GM10266 (cell line): ENCODE measurements around the gene EXOSC7.
A peak's percentile ranks its signal among the peaks of the same experiment; 100 is the strongest.

Experiments used
- DNase-seq: peaks from one replicate; pipeline ENCODE4 v3.0.0; 2012; ENCODE audit errors: extremely low spot score
- TF ChIP-seq, protein P1 (sequence below): IDR thresholded peaks from 2 replicates; pipeline ENCODE4 v1.5.1; 2012; ENCODE audit warnings: mild to moderate bottlenecking, low read depth; ENCODE audit not compliant: control insufficient read depth, insufficient read depth; ENCODE audit errors: missing control alignments

EXOSC7 gene

DNA sequence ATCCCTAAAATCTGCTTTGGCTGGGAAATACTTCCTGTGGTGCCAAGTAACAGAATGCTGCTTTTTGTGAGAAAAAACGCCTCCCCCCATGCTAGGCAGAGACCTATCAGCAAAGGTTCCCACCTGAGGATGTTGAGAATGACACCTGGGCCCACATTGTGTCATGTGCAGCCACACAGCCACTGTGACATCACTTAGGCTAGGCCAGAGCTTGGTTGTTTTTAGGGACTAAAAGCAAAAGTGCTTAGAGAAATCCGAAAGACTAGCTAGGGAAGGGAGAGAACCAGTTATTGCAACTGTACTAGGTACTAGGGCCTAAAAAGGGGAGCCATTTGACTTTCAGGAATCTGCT, 6.2 kb upstream of the EXOSC7 start:
- DNase-seq: no peak
- TF ChIP-seq, protein P1, sequence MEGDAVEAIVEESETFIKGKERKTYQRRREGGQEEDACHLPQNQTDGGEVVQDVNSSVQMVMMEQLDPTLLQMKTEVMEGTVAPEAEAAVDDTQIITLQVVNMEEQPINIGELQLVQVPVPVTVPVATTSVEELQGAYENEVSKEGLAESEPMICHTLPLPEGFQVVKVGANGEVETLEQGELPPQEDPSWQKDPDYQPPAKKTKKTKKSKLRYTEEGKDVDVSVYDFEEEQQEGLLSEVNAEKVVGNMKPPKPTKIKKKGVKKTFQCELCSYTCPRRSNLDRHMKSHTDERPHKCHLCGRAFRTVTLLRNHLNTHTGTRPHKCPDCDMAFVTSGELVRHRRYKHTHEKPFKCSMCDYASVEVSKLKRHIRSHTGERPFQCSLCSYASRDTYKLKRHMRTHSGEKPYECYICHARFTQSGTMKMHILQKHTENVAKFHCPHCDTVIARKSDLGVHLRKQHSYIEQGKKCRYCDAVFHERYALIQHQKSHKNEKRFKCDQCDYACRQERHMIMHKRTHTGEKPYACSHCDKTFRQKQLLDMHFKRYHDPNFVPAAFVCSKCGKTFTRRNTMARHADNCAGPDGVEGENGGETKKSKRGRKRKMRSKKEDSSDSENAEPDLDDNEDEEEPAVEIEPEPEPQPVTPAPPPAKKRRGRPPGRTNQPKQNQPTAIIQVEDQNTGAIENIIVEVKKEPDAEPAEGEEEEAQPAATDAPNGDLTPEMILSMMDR: no peak

DNA sequence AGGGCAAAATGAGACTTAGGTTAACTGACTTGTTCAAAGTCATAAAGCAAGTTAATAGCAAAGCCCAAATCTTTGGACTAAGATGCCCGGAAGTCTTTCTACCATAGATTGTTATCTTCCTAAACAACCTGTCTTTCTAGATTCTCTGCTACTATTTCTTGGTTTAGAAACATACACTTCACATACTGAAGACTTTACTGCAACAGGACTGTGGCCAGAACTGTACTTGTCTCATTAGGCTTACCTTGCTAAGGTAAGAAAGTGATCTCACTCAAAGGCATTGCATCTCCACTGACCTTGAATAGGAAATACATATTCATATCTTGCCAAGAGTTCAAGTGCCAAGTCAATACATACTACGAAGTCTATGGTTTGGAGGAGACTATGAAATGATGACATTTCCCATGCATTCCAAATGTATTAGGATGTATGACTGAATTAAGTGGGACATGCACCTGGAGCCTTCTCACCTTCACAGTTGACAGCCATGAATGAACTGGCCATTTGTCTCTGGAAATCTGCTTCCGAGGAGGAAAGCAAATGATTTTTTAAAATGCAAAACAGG, 5.0 kb upstream of the EXOSC7 start:
- TF ChIP-seq, protein P1: no peak

DNA sequence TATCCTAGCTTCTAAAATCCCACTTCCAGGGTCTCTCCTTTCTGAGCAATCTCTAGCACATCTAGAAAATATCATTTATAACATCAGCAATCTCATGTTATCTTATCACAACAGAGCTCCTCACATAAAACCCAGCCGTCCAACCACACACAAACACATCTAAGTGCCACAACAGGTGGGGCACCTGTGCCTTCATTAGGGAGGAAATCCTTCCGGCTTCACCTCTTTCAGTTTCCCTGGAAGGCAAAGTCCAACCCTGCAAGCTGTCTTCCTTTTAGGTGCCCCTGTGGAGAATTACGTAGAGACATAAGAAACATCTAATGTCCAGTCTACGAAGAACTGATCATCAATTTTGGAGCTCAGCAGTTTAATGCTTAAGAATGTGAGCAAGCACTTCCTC, 1.6 kb upstream of the EXOSC7 start:
- TF ChIP-seq, protein P1: no peak
- DNase-seq: no peak

More for the DNA sequence above, 5.0 kb upstream of the EXOSC7 start:
- DNase-seq: no peak

DNA sequence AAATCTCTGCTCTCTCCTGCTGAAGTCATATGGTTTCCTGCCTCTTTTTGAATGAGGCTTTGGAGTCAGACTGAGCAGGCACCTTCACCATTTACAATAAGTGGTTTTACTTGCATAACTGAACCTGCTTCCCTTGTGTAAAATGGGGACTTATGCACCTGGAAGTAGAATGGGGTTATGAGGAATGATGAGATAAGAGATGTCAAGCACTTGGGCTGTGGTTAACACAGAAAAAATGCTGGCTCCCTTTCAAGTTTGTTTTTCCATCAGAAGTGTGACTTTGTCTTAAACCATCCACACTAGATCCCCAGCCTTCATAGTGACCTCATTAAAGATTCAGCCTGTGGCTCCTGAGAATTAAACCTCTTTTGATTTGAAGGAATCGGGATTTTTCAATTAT, 5.2 kb downstream of the EXOSC7 start:
- TF ChIP-seq, protein P1: no peak
- no peak for DNase-seq

DNA sequence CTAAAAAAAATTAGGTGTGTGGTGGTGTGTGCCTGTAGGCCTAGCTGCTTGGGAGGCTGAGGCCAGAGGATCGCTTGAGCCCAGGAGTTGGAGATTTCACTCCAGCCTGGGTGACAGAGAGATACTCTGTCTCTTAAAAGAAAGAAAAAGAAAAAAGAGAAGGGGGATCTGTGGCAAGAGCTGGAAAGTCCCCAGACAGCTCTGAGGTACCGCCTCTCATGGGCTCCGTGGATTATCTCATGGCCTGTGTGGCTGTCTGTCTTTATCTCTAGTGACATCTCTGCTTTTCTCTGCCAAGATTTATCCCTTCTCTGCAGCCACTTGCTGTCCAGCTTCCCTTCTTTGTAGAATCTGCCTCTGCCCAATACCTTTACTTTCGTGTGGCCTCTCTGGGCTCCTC, 5.7 kb downstream of the EXOSC7 start:
- peak; percentile 63 for DNase-seq
- TF ChIP-seq, protein P1: no peak

DNA sequence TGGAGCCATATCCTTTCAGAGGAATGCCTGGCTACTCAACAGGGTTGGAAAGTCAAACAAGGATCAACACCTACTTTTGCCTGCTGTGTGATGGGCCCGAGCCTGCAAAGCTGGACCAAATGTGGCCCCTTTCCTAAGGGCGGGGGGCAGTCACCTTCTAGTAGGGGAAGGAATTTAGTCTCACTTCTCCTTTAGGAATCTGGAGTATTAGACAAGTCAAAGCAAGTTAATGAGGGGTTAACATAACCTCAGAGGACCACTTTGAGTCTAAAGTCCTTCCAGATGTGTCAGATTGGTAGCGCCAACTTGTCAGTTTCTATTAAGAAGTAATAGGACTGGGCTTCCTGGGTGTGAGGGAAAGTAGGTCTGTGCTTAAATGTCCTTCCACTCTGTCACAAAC, 6.8 kb downstream of the EXOSC7 start:
- no peak for DNase-seq
- TF ChIP-seq, protein P1: no peak

DNA sequence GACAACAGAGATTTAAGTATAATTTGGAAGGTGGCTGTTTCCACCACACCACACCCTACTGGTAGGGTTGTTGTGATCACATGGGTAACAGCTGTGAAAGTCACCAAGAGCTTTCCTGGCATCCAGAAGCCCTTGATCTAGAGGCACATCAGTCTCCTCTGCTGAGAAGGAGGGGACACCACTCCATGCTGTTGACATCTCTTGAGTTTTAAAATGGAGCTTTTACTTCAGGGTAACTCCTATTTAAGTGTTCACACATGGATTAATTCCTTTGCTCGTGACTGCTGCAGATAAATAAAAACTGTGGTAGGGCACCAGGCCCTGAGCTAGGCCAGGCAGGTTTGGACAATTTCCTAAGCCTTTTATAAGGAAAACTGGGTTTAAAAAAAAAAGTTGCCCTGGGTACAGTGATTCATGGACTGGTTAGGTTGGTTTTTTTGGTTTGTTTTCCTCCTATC, 7.5 kb downstream of the EXOSC7 start:
- no peak for DNase-seq
- TF ChIP-seq, protein P1: no peak
